ENCODE measurements around the gene TRIM67.
"Not testable (repeated sequence)": the region's sequence is repeated elsewhere in the genome, so short reads cannot be mapped to it uniquely, and the experiment has no call there.

Gene TRIM67

GRCh38 chr1:231209531-231209930, 47.7 kb downstream of the TRIM67 start:
- DNase-seq, result no peak

DNA sequence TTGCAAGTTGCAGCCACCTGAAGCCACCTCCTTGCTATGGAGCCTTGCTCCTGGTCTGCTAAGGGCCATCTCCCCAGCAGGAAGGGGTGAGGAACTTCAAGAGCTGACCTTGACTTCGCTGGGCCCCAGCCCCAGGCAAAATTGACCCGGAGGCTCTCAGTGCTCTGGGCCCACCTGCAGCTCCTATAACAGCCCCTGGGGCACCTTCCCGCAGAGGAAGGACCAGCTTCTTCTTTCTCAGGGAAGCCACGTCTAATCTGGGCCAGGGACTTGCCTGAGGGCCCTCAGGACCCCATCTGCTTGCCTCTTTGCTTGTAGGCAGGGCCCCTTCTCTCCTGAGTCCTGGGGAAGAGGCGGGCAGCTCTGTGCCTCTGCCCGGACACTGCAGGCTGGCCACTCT, 48.3 kb downstream of the TRIM67 start:
- DNase-seq, result no peak

DNA sequence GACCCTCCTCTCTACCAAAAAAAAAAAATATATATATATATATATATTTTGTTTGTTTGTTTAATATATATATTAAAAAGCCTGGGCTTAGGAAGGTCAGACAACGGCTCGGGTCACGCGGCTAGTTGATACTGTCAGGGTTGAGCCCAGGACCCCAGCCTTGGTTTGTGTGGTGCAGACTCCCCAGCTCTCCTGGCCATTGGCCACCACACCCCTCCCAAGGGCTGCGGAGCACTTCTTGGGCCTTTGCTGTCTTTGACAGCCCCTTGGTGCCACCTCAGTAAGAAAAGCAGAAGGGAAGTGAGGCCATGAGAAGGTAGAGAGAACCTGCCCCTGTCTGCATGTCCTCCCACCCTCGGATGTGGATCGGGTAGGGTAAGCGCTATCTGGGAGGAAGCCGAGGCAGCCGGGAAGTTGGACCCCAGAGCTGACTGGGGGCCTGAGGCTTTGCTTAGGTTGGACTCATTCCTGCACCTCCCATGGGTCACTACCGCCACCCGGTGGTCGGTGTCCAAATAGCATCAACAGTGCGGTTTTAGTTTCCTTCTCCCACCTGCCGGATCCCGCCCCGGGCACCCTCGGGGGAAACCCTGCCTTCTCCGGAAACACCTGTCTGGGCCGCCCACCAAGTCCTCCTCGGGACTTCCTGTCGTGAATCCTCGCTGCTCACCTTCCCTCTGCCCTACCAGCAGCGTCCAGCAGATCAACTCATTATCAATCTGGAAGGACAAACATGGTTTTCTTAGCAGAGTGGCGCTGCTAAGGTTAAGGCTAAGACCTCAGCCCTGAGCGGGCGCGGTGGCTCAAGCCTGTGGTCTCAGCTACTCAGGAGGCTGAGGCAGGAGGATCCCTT, 49.4 kb downstream of the TRIM67 start:
- DNase-seq, result peak; percentile 84

DNA sequence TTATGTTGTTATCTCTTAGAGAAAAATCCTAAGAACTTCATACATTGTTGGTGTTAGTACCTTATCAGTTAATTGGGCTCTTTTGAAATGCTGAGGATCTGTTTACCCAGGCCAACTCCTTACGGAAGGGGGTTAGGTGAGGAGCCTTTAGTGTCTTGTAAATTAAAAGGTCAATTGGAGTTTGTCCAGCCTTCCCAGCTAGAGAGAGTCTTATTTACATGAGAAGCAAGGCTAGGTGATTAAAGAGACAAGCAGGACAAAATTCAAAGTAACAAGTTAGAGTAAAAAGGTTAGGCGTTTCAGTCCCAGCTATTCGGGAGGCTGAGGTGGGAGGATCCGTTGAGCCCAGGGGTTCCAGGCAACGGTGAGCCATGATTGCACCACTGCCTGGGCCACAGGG, 50.4 kb downstream of the TRIM67 start:
- not testable (repeated sequence) for DNase-seq

GRCh38 chr1:231213831-231214573, 52.1 kb downstream of the TRIM67 start:
- DNase-seq, result no peak

- no peak for DNase-seq
Measured at GRCh38 chr1:231214918-231215680, 53.2 kb downstream of the TRIM67 start.

DNA sequence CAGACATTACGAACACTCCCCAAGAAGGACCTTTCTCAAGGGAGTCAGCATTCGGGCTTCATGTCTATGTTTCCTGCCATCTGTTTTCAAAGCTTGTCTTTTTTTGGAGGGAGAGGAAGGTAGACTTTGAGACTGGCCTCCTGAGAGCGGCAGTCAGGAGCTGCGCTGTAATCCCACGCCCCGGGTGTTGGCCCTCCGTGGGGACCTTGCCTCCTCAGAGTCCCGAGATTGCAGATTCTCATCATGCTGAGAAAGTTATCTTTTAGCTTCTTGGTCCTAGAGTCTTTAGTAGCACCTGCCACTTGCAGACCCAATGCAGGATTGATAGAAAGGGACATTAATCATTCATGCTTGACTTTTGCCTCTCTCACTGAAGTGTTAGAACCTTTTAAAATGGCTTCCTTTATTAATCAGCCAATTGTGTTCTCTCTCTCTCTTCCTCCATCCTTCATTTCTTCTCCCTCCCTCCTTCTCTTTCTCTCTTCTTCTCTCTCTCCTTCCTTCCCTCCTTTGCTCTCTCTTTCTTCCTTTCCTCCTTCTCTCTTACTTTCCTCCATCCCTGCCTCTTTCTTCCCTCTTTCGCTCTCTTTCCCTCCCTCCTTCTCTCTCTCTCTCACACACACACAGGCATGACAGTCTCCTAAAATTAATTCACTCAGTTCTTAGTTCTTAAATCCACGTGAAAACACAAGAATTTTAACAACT, 54.0 kb downstream of the TRIM67 start:
- no peak for DNase-seq

DNA sequence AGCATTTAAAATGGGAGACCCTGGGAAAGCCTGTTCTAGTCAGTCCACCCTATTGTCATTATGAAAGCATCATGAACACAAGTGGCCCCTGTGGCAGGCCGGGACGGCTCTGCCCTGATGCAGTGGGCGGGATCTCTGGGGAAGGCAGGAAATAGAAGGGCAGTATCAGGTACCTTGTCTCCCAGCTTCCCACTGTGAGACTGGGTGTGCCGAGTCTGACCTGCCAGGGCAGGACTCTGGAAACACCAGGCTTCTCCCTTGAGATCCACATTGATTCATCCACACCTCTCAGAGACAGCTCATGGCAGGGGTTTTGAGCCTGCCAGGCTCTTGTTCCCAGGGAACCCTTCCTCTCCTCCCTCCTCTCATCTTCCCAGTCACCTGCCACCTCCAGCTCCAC, 54.6 kb downstream of the TRIM67 start:
- DNase-seq, result no peak

- DNase-seq, result no peak
Measured at GRCh38 chr1:231217056-231217455, 55.2 kb downstream of the TRIM67 start.

GRCh38 chr1:231218078-231218477, 56.2 kb downstream of the TRIM67 start:
- DNase-seq, result no peak

- DNase-seq, result no peak
Measured at GRCh38 chr1:231219422-231220401, 57.9 kb downstream of the TRIM67 start.

DNA sequence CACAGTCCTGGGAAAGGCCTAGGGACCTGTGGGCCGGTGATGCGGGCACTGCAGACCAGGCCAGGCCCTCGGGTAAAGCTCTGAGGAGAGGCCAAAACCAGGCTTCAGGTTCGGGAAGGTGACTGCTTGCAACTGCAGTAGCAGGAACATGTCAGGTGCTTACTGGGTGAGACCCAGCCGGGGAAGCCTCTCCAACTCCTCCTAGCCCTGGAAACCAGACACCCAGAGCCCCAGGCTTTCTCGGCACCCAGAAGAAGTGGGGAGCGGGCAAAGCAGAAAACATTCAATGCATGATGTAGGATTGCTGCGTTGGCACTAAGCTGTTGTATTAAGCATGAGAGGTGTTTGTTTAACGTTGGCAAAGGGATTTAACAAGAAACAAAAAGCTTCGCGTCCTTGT, 58.9 kb downstream of the TRIM67 start:
- no peak for DNase-seq

DNA sequence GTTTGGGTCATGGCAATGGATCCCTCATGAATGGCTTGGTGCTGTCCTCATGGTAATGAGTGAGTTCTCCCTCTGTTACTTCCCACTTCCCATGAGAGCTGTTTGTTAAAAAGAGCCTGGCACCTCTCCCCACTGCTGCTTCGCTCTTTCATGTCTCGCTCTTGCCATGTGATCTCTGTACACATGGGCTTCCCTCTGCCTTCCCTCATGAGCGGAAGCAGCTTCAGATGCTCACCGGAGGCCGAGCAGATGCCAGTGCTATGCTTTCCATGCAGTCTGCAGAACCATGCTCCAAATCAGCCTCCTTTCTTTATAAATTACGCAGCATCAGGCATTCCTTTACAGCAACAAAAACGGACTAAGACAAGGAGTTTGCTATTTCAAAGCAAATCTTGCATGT, 64.3 kb downstream of the TRIM67 start:
- DNase-seq, result no peak

DNA sequence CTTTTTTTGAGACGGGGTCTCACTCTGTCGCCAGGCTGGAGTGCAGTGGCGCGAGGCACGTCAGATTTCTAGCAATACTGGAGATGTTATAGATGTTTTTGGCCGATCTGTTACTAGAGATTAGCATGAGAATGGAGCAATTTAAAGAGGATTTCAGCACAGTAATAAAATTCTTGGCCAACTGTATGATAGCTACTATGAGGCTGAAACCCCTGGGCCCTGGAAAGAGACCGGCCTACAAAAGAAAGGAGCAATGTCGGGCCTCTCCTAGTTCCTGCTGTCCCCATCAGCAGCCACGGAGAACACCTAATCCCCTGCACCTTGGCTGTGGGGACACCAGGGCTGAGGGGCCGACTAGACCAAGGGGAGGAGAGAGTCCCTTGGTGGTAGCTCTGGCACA, 69.7 kb downstream of the TRIM67 start:
- DNase-seq, result no peak

DNA sequence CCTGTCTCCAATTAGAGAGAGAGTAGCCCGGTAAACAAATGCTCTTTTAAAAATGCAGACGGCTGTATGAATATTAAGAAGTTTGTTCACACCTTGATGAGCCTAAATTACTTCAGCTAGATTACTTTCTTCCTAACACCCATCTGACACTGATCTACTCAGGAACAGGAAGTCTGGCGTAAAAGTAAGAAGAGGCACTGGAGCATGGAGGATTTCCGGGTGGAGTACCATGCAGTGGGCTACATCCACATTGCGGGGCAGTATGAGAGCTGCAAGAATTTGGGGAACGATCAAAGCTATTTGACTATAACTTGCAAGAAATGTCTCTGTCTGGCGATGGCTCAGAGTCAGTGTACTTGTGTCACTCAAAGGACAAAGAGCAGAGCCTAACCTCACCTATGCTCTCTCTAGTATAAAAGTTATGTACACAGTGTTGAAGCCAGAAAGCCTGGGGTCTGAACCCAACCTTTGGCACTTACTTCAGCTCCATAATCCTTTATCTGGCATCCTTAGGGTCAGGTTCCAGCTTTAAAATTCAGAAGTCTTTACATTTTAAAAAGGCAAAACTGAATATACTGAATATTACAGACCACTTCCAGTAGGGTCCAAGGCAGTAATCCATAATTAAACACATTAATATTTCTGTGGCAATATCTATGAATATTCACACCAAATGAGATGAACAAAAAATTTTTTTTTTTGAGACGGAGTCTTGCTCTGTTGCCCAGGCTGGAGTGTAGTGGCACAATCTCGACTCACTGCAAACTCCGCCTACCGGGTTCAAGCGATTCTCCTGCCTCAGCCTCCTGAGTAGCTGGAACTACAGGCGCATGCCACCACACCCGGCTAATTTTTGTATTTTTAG, 71.2 kb downstream of the TRIM67 start:
- DNase-seq, result no peak

DNA sequence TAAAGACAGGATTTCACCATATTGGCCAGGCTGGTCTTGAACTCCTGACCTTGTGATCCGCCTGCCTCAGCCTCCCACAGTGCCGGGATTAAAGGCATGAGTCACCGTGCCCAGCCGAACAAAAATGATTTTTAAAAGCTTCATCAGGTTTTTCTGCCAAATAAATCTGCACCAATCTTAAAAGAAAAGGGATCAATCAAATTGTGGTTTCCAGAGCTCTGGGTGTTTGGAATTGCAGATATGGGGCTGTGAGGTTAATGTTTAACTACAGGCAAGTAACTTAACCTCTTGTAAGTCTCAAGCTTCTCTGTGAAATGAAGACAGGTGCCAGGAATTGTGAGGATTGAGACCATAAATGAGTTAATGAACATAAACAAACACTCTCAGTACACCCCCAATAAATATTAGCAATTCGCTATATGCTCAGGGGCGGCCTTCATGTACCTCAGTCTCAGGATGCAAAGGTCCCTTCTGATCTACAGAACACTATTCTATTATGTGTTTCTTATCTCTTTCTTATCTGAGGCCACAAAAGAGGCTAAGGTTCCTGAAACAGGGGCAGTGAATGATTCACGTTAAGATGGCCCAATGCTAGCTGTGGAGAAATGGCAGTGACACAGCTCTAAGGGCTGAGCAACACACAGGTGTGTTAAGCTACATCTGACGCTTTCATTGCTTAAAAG, 72.0 kb downstream of the TRIM67 start:
- no peak for DNase-seq

DNA sequence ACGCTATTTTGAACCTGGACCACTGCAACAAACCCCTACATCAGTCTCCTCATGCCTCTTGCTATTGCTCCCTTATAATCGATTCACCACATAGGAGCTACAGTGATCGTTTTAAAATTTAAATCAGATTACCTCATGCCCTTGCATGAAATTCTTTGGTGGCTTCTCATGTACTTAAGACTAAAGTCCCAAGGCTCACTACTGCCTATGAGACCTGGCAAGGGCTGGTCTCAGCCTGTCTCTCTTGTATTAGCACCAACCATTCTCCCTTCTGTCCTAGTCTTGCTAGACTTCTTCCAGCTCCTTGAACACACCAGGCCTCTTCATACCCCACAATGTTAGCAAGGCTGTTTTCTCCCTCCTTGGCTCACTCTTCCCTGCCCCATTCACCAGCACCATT, 72.6 kb downstream of the TRIM67 start:
- DNase-seq, result no peak

GRCh38 chr1:231235526-231236207, 73.8 kb downstream of the TRIM67 start:
- DNase-seq, result no peak

DNA sequence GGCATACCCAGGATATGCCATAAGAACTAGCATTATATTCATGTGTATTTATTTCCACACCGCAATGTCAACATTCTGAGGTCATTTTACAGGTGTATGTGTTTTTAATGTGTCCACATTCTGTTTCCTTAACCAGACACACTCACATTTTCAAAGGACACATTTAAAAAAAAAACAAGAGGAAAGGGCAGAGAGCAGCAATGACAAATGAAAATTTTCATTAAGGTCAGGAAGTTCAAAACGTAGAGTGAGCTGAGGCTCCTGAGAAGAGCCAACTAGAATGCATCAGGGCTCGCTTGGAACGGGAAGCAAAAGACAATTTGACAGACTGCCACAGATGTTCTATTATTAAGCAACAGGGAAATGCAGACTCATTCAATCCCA, 74.3 kb downstream of the TRIM67 start:
- DNase-seq, result peak; percentile 75
